ENCODE results near the gene RTL10.

The RTL10 gene

GRCh38 chr22:19855504-19856409 is 1.1 kb upstream of the RTL10 start:
- no peaks in the 10 kb centered on the region for H3K27me3 ChIP-seq (ENCODE audit: control insufficient read depth, insufficient read depth, low read length)
- H3K4me3 ChIP-seq (ENCODE audit: low read depth, low read length) = peak overlapping the region; percentile 91
- peak overlapping the region; percentile 85 for H3K4me2 ChIP-seq (ENCODE audit: low read length)
- peak overlapping the region; percentile 69 for H3K9ac ChIP-seq
- H3K27ac ChIP-seq = peak overlapping the region; percentile 97
- no peaks in the 10 kb centered on the region for H3K36me3 ChIP-seq (ENCODE audit: control insufficient read depth, insufficient read depth, low read length)
- no peaks in the 10 kb centered on the region for H3K9me3 ChIP-seq (ENCODE audit: control insufficient read depth, low read length)
- TF ChIP-seq, protein P1, sequence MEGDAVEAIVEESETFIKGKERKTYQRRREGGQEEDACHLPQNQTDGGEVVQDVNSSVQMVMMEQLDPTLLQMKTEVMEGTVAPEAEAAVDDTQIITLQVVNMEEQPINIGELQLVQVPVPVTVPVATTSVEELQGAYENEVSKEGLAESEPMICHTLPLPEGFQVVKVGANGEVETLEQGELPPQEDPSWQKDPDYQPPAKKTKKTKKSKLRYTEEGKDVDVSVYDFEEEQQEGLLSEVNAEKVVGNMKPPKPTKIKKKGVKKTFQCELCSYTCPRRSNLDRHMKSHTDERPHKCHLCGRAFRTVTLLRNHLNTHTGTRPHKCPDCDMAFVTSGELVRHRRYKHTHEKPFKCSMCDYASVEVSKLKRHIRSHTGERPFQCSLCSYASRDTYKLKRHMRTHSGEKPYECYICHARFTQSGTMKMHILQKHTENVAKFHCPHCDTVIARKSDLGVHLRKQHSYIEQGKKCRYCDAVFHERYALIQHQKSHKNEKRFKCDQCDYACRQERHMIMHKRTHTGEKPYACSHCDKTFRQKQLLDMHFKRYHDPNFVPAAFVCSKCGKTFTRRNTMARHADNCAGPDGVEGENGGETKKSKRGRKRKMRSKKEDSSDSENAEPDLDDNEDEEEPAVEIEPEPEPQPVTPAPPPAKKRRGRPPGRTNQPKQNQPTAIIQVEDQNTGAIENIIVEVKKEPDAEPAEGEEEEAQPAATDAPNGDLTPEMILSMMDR (IDR thresholded peaks at IDR 0.05) = no peak
- peaks cover 8% of the 10 kb centered on the region for H3K79me2 ChIP-seq
- peaks cover 8% of the 10 kb centered on the region for H3K4me1 ChIP-seq
- H2AFZ ChIP-seq = peak overlapping the region; percentile 94

DNA sequence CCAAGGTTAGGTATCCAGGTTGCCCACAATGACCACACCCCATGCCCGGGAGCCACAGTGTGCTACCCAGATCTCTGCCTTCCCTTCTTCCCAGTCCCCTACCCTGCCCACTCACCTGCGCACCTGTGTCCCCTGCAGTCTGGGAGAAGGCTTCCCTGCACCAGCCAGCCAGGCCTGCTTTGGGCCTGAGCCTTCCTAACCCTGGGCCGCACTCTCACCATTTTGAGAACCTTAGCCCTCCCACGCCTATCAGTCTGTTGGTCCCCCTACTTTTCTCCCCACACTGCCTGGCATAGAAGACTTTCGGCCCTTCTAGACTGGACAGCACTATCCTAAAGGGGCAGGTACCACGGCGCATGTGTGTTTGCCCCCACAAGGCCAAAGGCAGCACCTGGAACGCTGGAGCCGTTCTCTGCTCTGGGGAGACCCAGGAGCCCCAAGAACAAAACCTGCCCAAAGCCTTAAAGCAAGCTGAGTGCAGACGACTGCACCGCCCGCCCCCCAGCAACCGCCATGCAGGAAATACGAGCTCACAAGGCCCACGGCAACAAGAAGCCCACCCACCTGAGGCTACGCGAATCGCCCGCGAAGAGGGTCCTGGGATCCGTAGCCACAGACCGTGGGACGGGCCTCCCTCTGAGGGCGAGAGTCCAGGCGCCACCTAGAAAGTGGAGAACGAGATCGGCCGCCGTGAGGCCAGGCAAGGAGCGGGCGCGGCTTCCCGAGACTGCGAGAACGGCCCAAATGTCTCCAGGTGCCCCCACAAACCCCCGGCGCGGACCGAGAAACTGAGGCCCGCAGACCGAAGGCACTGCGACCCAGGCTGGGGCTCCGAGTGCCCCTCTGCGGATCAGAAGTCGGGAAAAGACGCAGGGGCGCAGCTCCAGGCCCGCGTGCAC is 546 bp downstream of the RTL10 start:
- Histone ChIP-seq H3K27ac (peak overlapping the region; percentile 97), H3K9me3 (ENCODE audit: control insufficient read depth, low read length) (no peaks in the 10 kb centered on the region), H2AFZ (peak overlapping the region; percentile 73), H3K4me1 (peaks cover 8% of the 10 kb centered on the region), H3K36me3 (ENCODE audit: control insufficient read depth, insufficient read depth, low read length) (no peaks in the 10 kb centered on the region), H3K79me2 (peaks cover 8% of the 10 kb centered on the region), H3K9ac (peak overlapping the region; percentile 61), H3K4me2 (ENCODE audit: low read length) (peak overlapping the region; percentile 98), H3K27me3 (ENCODE audit: control insufficient read depth, insufficient read depth, low read length) (no peaks in the 10 kb centered on the region), H3K4me3 (ENCODE audit: low read depth, low read length) (peak overlapping the region; percentile 91)
- TF ChIP-seq, protein P1 (IDR thresholded peaks at IDR 0.05) = no peak

DNA sequence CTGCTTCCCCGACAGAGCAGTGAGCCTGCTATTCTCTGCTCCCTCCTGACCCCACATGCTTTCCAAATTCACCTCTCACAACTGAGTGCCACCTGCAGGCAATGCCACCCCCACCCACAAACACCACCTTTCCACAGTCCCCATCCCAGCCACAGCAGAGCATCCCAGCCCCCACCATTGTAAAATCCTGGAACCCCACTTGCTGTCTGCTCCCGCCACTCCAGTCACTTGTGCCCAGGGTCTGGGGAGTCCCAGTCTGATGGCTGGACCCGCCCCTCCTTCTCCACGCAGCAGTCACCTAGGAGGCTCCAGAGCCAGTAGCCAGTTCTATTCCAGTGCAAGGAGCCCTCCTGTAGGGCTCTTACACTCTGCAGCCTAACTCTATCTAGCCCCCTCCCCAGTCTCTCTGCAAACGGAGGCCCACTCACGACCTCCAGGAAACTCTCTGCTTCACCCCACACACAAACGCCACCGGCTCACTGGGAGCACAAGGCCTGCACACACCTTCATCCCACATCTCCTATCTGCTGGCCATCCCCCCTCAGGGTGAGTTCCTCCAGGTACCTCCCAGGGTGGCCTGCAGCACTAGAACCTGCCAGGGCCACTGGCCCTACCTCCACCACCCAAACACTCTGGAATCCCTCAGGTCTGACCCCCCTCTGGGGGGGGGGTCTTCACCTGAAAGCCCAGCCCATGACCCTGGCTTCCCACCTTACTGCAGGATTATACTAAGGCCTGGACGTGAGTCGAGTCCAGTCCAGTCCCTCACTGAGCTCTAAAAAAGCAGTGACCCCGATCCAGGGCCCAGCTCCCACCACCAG is 1.4 kb downstream of the RTL10 start:
- Histone ChIP-seq H3K9me3 (ENCODE audit: control insufficient read depth, low read length) (no peaks in the 10 kb centered on the region), H3K27ac (peak overlapping the region; percentile 97), H3K4me1 (peaks cover 12% of the 10 kb centered on the region), H3K9ac (peak overlapping the region; percentile 53), H3K4me3 (ENCODE audit: low read depth, low read length) (peak overlapping the region; percentile 91), H3K4me2 (ENCODE audit: low read length) (peak overlapping the region; percentile 98), H2AFZ (no peak overlapping the region), H3K79me2 (peaks cover 8% of the 10 kb centered on the region), H3K36me3 (ENCODE audit: control insufficient read depth, insufficient read depth, low read length) (no peaks in the 10 kb centered on the region), H3K27me3 (ENCODE audit: control insufficient read depth, insufficient read depth, low read length) (no peaks in the 10 kb centered on the region)
- TF ChIP-seq, protein P1 (IDR thresholded peaks at IDR 0.05) = no peak

DNA sequence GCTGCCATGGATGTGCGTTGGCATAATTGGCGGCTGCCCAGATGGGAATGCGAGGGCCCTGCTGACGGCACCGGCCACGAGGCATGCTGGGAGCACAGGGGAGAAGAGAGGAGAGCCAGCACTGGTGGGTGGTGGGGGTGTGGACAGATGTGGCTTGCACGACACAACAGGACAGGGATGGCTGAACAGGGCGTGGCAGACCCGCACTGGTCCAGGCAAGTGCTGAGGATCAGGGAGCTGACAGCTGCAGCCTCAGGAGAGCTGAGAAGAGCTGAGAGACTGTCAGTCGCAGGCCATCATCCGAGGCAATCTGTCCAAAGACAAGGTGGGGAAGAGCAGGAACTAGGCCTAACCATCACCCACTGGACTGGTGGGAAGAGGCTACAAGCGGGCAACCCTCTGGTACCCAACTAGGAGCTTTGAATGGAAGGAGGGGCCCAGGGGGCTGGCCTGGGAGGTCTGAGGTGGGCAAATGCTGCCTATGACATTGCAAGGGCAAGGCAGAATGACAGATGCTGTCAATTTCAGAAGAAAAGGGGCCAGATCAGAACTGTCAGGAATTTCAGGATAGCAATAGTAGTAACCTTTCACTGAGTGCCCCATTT is 2.4 kb downstream of the RTL10 start:
- Histone ChIP-seq H3K9me3 (ENCODE audit: control insufficient read depth, low read length) (no peaks in the 10 kb centered on the region), H3K79me2 (peaks cover 8% of the 10 kb centered on the region), H3K27ac (no peak overlapping the region), H3K4me1 (peaks cover 12% of the 10 kb centered on the region), H3K4me3 (ENCODE audit: low read depth, low read length) (no peak overlapping the region), H3K27me3 (ENCODE audit: control insufficient read depth, insufficient read depth, low read length) (no peaks in the 10 kb centered on the region), H3K9ac (no peak overlapping the region), H3K36me3 (ENCODE audit: control insufficient read depth, insufficient read depth, low read length) (no peaks in the 10 kb centered on the region), H2AFZ (no peak overlapping the region), H3K4me2 (ENCODE audit: low read length) (no peak overlapping the region)
- TF ChIP-seq, protein P1 (IDR thresholded peaks at IDR 0.05) = no peak
